SIG-M5 (cell line): ENCODE data around the gene CPNE9.

Experiments
- DNase-seq: peaks from one replicate; lab custom pipeline; 2025; lab: John Stamatoyannopoulos, UW

CPNE9 gene

DNA sequence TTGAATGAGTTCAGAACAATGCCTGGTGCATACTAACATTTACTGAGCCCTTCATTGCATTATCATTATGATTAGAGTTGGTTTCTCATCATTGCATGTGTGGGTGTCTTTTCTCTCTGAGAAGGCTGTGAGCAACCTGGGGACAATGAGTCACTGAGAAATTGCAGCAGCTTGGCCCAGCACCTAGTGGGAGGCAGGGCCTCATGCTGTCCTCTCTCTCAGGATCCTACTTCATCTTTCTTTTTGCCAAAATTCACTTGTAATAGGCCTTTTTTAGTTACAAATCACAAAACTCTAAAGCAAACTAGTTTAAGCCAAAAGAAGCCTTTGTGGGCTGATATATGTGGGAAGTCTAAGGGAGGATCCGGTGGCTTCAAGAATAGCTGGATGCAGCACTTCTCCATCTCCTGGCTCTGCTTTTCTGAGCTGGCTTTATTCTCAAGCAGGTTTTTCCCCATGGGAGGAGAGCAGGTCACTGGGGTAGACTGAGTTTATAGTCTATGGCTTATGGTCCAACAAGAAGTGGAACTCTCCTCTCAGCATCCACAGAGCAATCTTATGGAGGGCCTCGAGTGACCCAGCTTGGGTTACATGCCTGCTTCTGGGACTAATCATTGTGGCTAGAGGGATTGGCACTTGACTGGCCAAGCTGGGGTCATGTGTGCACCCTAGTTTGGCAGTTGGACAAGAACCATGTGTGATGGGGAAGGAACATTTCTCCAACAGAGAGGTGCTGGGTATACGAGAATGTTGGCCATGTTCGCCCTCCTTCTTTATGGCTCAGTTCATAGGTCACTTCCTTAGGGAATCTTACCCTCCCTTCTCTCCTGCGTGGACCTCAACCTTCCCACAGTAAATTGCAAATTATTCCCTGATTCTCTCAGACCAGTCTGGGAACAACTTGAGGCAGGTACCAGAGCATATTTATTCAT is 74.8 kb downstream of the CPNE9 start:
- DNase-seq: peak; percentile 18

DNA sequence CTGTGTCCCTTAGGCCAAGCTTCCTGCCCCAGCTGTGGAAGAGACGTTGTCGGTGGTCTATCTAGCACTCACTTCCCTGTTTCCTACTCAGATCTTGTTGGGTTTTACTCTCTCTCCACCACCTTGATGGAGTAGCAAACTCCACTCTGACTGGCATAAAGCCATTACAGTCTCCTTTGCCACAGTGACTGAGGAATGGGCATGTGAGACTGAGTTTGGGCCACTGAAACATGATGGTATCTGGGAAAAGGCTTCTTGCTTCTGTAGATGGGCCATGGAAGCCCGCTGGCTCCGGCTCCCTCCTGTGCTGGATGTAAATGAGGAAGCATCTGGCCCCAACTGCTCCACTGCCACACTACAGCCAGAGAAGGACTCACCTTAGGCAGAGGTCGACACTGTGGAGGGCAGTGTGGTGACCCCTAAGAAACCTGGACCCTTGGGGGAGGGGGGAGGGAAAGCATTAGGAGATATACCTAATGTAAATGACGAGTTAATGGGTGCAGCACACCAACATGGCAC is 75.5 kb downstream of the CPNE9 start:
- DNase-seq: no peak
